Measurements from ENCODE around the gene PSMC5.
"Not testable (repeated sequence)": the region's sequence is repeated elsewhere in the genome, so short reads cannot be mapped to it uniquely, and the experiment has no call there.

The PSMC5 gene

GRCh38 chr17:63881337-63881736, 54.1 kb downstream of the PSMC5 start:
- H3K4me1 Mint-ChIP-seq (ENCODE audit: low read depth); H3K4me3 Mint-ChIP-seq; H3K27ac Mint-ChIP-seq; H3K36me3 Mint-ChIP-seq (ENCODE audit: low read depth); H3K9me3 Mint-ChIP-seq; DNase-seq (ENCODE audit: low spot score): not testable (repeated sequence)
- H3K27me3 Mint-ChIP-seq (ENCODE audit: low read depth): peaks cover 10% of the 10 kb centered on the region

Data from T-helper 2 cell treated with Interferon-gamma antibody and Interleukin-4, amounts not matched to agents 5 μg/mL and 100 μg/mL, for 36 hours (primary cell).